Activated CD8-positive, alpha-beta T cell treated with anti-CD3 and anti-CD28 coated beads, Interleukin-2, amount 10 ng/mL, durations not matched to agents 7 days and 5 days (primary cell): ENCODE results near the gene TELO2. TPM values are rescaled to one million over a fixed set of nuclear protein-coding genes. Genes with fewer than 3 reads are reported as not detected.

ENCODE experiments used
- ATAC-seq: fragments of 150-1000 bp; cut with Tn5 transposase; one replicate; pipeline ENCODE4 v1.10.0; 2021; ENCODE audit warnings: moderate library complexity
- CTCF ChIA-PET: fragments of 350-600 bp; sonication (Branson Sonifier 250); formaldehyde crosslinking; loops from one replicate; lab custom pipeline; 2021; ENCODE audit warnings: antibody characterized with exemption; lab: Charles Lee
- POLR2A ChIA-PET: fragments of 350-600 bp; sonication (Branson Sonifier 250); formaldehyde crosslinking; loops from one replicate; lab custom pipeline; 2021; ENCODE audit warnings: antibody characterized with exemption; lab: Charles Lee
- DNase-seq: peaks from one replicate; pipeline ENCODE4 v3.0.0-alpha.2; 2020
- H3K27ac Mint-ChIP-seq: one replicate; pipeline ENCODE4 v1.8.0; 2021; ENCODE audit warnings: mild to moderate bottlenecking, mixed read lengths
- H3K27me3 Mint-ChIP-seq: one replicate; pipeline ENCODE4 v1.8.0; 2021; ENCODE audit warnings: low read depth, mixed read lengths
- H3K36me3 Mint-ChIP-seq: one replicate; pipeline ENCODE4 v1.8.0; 2021; ENCODE audit warnings: low read depth, mixed read lengths
- H3K4me1 Mint-ChIP-seq: one replicate; pipeline ENCODE4 v1.8.0; 2021; ENCODE audit warnings: low read depth, mixed read lengths
- H3K4me3 Mint-ChIP-seq: one replicate; pipeline ENCODE4 v1.8.0; 2021; ENCODE audit warnings: mild to moderate bottlenecking, mixed read lengths
- H3K9me3 Mint-ChIP-seq: one replicate; pipeline ENCODE4 v1.8.0; 2022; ENCODE audit warnings: mixed read lengths; ENCODE audit not compliant: insufficient read depth
- total RNA-seq, 2 experiments: library from RNA; stranded (reverse); gene quantifications; one replicate each; pipeline ENCODE4 v1.2.3, GENCODE V29; 2021

The TELO2 gene
- total RNA-seq, 2 experiments from 2014 or later = 70.1 to 73.3 TPM

DNA sequence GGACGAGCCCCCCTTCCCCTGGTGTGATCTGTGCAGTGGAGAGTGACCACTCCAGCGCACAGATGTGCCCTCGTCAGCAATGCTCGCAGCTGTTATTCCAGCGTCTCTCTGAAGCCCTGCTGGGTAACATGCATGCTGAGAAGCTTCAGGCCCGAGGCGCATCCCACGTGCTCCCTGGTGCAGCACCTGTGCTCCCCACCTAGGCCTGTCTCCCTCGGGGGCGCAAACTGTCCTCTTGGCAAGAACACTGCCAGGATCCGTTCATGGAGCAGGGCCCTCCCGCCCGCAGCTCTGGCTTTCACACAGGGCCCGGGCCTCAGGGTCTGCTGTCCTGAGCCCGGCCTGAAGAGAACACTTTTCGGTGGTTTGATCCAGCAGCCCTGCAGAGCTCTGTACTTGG, 53.3 kb downstream of the TELO2 start:
- ChIA-PET CTCF (interaction anchor here (1.4 kb wide), 1 partner anchor 14 kb away, joined by 4 read pairs; no protein-coding TSS in a partner anchor), POLR2A (no interaction called here)
- Mint-ChIP-seq H3K4me1 (peaks cover 38% of the 10 kb centered on the region), H3K9me3 (no peaks in the 10 kb centered on the region), H3K36me3 (peaks cover 49% of the 10 kb centered on the region), H3K27me3 (no peaks in the 10 kb centered on the region), H3K4me3 (no peak overlapping the region), H3K27ac (no peak overlapping the region)
- no peak for ATAC-seq
- DNase-seq = no peak

GRCh38 chr16:1548233-1548632, 55.1 kb downstream of the TELO2 start:
- H3K4me1 Mint-ChIP-seq = peaks cover 23% of the 10 kb centered on the region
- no peaks in the 10 kb centered on the region for H3K9me3 Mint-ChIP-seq
- H3K27ac Mint-ChIP-seq = no peak overlapping the region
- no peaks in the 10 kb centered on the region for H3K27me3 Mint-ChIP-seq
- peaks cover 41% of the 10 kb centered on the region for H3K36me3 Mint-ChIP-seq
- ATAC-seq (no peak), DNase-seq (no peak)
- ChIA-PET POLR2A (no interaction called here), CTCF (interaction anchor here (0.9 kb wide), 1 partner anchor 10 kb away, joined by 3 read pairs; no protein-coding TSS in a partner anchor)
- no peak overlapping the region for H3K4me3 Mint-ChIP-seq

DNA sequence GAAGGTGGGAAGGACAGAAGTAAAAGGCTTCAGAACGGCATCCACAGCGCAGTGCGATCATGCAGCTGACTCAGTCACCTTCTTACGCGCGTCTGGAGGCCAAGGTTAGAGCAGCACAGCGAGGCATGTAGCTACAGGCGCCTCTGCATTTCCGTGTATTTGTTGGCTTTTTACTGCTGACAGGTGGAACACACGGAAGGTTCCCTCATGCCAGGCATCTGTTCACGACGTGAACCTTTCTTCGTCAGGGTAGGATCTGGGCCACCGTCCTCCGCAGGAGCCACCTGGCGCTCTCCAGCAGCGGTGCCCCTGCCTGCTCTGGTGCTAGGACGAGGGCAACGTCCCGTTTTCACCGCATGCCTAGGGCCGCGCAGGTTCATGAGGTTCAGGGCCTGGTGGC, 55.6 kb downstream of the TELO2 start:
- Mint-ChIP-seq H3K36me3 (peaks cover 38% of the 10 kb centered on the region), H3K9me3 (no peaks in the 10 kb centered on the region), H3K27me3 (no peaks in the 10 kb centered on the region), H3K27ac (no peak overlapping the region), H3K4me3 (no peak overlapping the region), H3K4me1 (peaks cover 18% of the 10 kb centered on the region)
- no peak for DNase-seq
- ChIA-PET POLR2A (no interaction called here), CTCF (interaction anchor here (0.9 kb wide), 1 partner anchor 10 kb away, joined by 3 read pairs; no protein-coding TSS in a partner anchor)
- ATAC-seq = no peak

DNA sequence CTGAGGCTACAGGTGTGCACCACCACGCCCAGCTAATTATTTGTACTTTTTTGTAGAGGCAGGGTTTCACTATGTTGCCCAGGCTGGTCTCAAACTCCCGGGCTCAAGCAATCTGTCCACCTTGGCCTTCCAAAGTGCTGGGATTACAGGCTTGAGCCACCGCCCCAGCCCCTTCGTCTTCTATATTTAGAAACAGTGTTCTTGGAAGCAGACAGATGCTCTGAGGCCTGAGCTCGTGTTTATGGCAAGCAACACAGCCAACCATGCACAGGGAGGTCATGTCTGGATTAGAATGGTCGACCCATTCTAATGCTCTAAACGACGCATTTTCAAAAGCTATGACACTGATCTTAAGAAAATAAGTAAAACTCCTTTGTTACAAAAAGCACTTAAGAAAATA, 56.9 kb downstream of the TELO2 start:
- DNase-seq (no peak), ATAC-seq (no peak)
- Mint-ChIP-seq H3K36me3 (peaks cover 42% of the 10 kb centered on the region), H3K4me1 (peaks cover 9% of the 10 kb centered on the region), H3K27me3 (no peaks in the 10 kb centered on the region), H3K27ac (no peak overlapping the region), H3K4me3 (no peak overlapping the region), H3K9me3 (no peaks in the 10 kb centered on the region)
- ChIA-PET POLR2A (no interaction called here), CTCF (no interaction called here)

- peaks cover 44% of the 10 kb centered on the region for H3K36me3 Mint-ChIP-seq
- no peak overlapping the region for H3K27ac Mint-ChIP-seq
- no peaks in the 10 kb centered on the region for H3K27me3 Mint-ChIP-seq
- ChIA-PET CTCF (no interaction called here), POLR2A (no interaction called here)
- peaks cover 3% of the 10 kb centered on the region for H3K4me1 Mint-ChIP-seq
- no peak overlapping the region for H3K4me3 Mint-ChIP-seq
- no peaks in the 10 kb centered on the region for H3K9me3 Mint-ChIP-seq
- no peak for DNase-seq
- no peak for ATAC-seq
Measured at GRCh38 chr16:1550696-1551095, 57.5 kb downstream of the TELO2 start.

DNA sequence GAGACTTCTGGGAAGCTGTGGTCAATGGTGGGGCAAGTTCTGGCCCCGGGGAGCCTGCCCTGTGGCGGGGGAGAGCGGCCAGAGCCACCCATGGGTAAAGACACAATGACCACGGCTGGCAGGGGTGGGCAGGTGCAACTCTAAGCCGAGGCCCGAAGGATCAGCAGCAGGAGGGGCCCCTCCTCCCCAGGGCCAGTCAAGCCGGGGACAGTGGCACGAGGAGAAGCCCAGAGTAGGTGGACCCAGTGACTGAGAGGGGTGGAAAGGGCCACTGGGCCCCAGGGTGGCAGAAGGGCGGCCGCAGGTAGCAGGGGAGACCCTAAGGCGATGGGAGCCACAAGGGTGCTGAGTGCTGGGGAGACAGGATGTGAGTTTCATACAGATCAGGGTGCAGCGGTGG, 58.0 kb downstream of the TELO2 start:
- ChIA-PET POLR2A (no interaction called here), CTCF (no interaction called here)
- H3K36me3 Mint-ChIP-seq = peaks cover 46% of the 10 kb centered on the region
- DNase-seq = no peak
- no peak for ATAC-seq
- H3K9me3 Mint-ChIP-seq = no peaks in the 10 kb centered on the region
- no peak overlapping the region for H3K4me3 Mint-ChIP-seq
- H3K27ac Mint-ChIP-seq = no peak overlapping the region
- H3K4me1 Mint-ChIP-seq = no peaks in the 10 kb centered on the region
- no peaks in the 10 kb centered on the region for H3K27me3 Mint-ChIP-seq

DNA sequence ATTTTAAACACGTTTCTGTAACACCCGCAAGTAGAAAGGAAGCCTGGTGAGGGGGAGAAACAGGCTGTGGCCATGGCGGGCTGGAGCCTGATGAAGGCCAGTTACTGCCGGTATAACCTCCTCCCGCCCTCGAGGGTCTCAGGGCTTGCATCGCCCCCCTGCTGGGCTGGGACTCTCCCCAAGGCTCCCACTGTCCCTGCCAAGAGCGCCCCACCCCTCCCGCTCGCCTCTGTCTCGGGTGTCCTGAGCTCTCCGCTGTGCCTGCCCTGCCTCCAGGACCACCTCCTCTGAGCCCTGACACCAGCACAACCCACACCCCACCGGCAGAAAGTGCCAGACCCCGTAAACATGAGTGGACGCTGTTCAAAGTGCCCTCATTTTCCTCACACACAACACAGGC, 59.0 kb downstream of the TELO2 start:
- no peak for ATAC-seq
- Mint-ChIP-seq H3K36me3 (peaks cover 43% of the 10 kb centered on the region), H3K4me1 (no peaks in the 10 kb centered on the region), H3K9me3 (no peaks in the 10 kb centered on the region), H3K27me3 (no peaks in the 10 kb centered on the region), H3K27ac (peak overlapping the region; percentile 20), H3K4me3 (no peak overlapping the region)
- ChIA-PET POLR2A (no interaction called here), CTCF (no interaction called here)
- no peak for DNase-seq

DNA sequence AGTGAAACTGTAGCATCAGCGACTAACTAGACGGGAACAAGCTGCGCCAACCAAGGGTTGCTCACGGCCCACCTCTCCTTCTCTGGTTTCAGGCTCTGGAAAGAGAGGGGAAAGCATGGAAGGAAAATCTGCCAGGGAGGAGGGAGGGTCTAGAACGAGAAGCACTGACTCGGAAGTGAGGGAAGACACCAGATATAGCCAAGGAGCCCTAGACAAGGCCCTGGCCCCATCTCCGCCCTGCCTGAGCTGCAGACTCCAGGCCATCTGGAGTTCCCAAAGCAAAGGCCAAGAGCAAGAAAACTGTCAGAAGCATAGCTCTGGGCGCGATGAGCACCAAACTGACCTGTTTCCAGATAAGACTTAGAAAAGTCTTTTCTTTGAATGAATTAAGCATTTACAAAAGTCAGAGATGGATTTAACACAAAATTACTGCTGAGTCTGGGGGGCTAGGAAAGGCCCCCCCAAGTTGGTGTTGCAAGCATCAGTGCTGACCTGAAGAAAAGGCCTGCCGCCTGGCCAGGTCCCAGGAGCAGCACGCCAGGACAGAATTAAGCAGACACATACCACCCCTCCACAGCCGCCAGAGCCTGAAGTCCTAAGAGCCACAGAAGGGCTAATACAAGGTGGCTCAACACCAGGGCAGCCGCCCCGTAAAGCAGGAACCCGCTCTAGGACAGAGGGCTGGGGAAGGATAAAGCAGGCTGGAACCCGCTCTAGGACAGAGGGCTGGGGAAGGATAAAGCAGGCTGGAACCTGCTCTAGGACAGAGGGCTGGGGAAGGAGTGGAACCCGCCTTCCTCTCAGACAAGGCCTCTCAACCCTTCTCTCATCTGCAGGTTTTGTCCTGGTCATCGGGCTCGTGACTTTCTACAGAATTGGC, 61.0 kb downstream of the TELO2 start:
- no peak for DNase-seq
- no peaks in the 10 kb centered on the region for H3K9me3 Mint-ChIP-seq
- no peak overlapping the region for H3K27ac Mint-ChIP-seq
- ChIA-PET CTCF (no interaction called here), POLR2A (interaction anchor here (0.9 kb wide), 1 partner anchor 66 kb away, joined by 4 read pairs; no protein-coding TSS in a partner anchor)
- no peaks in the 10 kb centered on the region for H3K27me3 Mint-ChIP-seq
- no peak for ATAC-seq
- H3K4me3 Mint-ChIP-seq = no peak overlapping the region
- H3K36me3 Mint-ChIP-seq = peaks cover 40% of the 10 kb centered on the region
- peaks cover 8% of the 10 kb centered on the region for H3K4me1 Mint-ChIP-seq

GRCh38 chr16:1554826-1555445, 61.8 kb downstream of the TELO2 start:
- Mint-ChIP-seq H3K27me3 (no peaks in the 10 kb centered on the region), H3K4me3 (no peak overlapping the region), H3K4me1 (peaks cover 15% of the 10 kb centered on the region), H3K36me3 (peaks cover 37% of the 10 kb centered on the region), H3K27ac (no peak overlapping the region), H3K9me3 (no peaks in the 10 kb centered on the region)
- ChIA-PET POLR2A (no interaction called here), CTCF (no interaction called here)
- no peak for ATAC-seq
- DNase-seq = no peak

DNA sequence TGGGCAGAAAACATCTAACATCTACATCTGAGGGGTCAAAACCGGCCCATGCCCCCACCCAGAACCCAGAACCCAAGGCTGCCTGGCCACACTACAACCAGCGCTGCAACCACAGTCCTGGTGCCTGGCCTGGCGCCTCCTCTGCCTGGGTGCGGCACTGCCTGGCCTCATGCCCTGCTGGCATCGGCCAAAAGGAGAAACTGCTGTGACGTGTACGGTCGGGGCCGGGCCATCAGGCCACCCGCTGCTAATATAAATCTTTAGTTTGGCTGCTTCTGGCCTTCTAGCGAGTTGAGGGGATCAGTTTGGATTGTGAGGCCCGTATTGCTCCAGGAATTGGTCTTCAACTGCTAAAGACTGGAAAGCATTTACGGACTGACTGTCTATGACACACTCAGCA, 63.1 kb downstream of the TELO2 start:
- Mint-ChIP-seq H3K27ac (no peak overlapping the region), H3K27me3 (no peaks in the 10 kb centered on the region), H3K36me3 (peaks cover 37% of the 10 kb centered on the region), H3K9me3 (no peaks in the 10 kb centered on the region), H3K4me1 (peaks cover 25% of the 10 kb centered on the region), H3K4me3 (no peak overlapping the region)
- no peak for ATAC-seq
- ChIA-PET POLR2A (no interaction called here), CTCF (no interaction called here)
- DNase-seq = no peak

- Mint-ChIP-seq H3K4me3 (no peak overlapping the region), H3K4me1 (peaks cover 30% of the 10 kb centered on the region), H3K36me3 (peaks cover 37% of the 10 kb centered on the region), H3K27ac (no peak overlapping the region), H3K27me3 (no peaks in the 10 kb centered on the region), H3K9me3 (no peaks in the 10 kb centered on the region)
- DNase-seq = no peak
- ATAC-seq = no peak
- ChIA-PET POLR2A (no interaction called here), CTCF (interaction anchor here (1.0 kb wide), 1 partner anchor 21 kb away, joined by 3 read pairs; no protein-coding TSS in a partner anchor)
Measured at GRCh38 chr16:1557074-1557473, 63.9 kb downstream of the TELO2 start.

DNA sequence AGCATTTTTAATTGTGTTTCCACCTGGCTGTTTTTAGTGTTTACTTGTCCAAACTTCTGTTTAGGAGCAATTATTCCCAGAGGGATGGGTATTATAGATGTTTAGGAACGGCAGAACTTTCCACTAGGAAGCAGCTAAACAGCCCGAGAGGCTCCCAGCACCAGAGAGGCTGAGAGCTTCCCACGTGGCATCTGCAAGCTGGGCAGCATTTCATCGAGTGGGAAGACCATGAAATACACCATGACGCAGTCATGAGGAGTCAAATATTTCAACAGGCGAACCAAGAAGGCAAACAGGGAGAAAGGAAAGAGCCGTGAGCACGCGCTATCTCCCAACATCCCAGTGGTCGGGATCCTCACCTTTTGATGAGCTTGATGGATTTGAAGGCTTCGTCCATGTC, 64.4 kb downstream of the TELO2 start:
- Mint-ChIP-seq H3K4me3 (no peak overlapping the region), H3K27ac (peak overlapping the region; percentile 32), H3K4me1 (peaks cover 30% of the 10 kb centered on the region), H3K9me3 (no peaks in the 10 kb centered on the region), H3K36me3 (peaks cover 34% of the 10 kb centered on the region), H3K27me3 (no peaks in the 10 kb centered on the region)
- no peak for DNase-seq
- ChIA-PET POLR2A (no interaction called here), CTCF (interaction anchor here (1.0 kb wide), 1 partner anchor 22 kb away, joined by 3 read pairs; no protein-coding TSS in a partner anchor)
- ATAC-seq = no peak
